ENCODE measurements around the gene SORCS2. TPM values are rescaled to one million over a fixed set of nuclear protein-coding genes. Genes with fewer than 3 reads are reported as not detected.

The SORCS2 gene
- total RNA-seq, 4 donors from 2014 or later = 2.0 to 7.4 (median 3.6) TPM

GRCh38 chr4:7151668-7152227 is 40.6 kb upstream of the SORCS2 start:
- WGBS, 2 donors (ENCODE audit: low coverage in 1 of 2) = 52 to 82% methylated on average over 6 to 9 of the region's 13 CpGs
- Histone ChIP-seq H3K27me3 (peaks cover 2% of the 10 kb centered on the region), H3K27ac (no peak overlapping the region), H3K36me3 (no peaks in the 10 kb centered on the region), H3K4me3 (no peak overlapping the region), H3K9me3 (no peaks in the 10 kb centered on the region), H3K4me1 (peaks cover 0 to 14% (median 6%) of the 10 kb centered on the region in 3 donors)
- no peak for TF ChIP-seq CTCF (IDR thresholded peaks at IDR 0.05)
- TF ChIP-seq EP300 (IDR thresholded peaks at IDR 0.05) = no peak
- no peak for TF ChIP-seq POLR2A (IDR thresholded peaks at IDR 0.05)
- TF ChIP-seq POLR2AphosphoS5 (IDR thresholded peaks at IDR 0.05) = no peak
- ATAC-seq = no peak

DNA sequence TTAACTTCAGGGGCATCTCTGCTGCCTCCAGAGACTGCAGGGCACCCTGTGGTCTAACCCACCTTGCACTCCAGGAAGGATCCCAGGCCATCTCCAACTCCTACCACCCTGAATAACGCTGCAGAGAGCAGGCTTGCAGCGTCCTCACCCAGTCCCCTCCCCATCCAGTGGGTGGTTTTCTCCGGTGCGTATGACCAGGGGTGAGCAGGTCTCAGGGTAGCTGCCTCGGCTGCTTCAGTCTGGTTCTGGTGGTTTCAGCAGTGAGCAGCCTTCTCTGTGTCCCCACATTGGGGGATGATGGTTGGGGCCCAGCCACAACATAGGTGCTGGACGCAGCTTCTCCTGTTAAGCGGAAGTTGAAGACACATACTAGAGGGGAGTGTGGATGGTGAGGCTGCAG is 38.6 kb upstream of the SORCS2 start:
- Histone ChIP-seq H3K9me3 (no peaks in the 10 kb centered on the region), H3K4me1 (peaks cover 0 to 19% (median 7%) of the 10 kb centered on the region in 3 donors), H3K27ac (no peak overlapping the region), H3K27me3 (no peaks in the 10 kb centered on the region), H3K4me3 (no peak overlapping the region), H3K36me3 (no peaks in the 10 kb centered on the region)
- TF ChIP-seq POLR2AphosphoS5 (IDR thresholded peaks at IDR 0.05) = no peak
- no peak for TF ChIP-seq POLR2A (IDR thresholded peaks at IDR 0.05)
- no peak for TF ChIP-seq CTCF (IDR thresholded peaks at IDR 0.05)
- ATAC-seq = no peak
- 100% methylated on average over 1 to 4 of the region's 7 CpGs for WGBS, 2 donors (ENCODE audit: low coverage in 1 of 2)

GRCh38 chr4:7154351-7154981 is 37.9 kb upstream of the SORCS2 start:
- TF ChIP-seq POLR2A (IDR thresholded peaks at IDR 0.05) (no peak), POLR2AphosphoS5 (IDR thresholded peaks at IDR 0.05) (no peak), CTCF (IDR thresholded peaks at IDR 0.05) (no peak), EP300 (IDR thresholded peaks at IDR 0.05) (no peak)
- H3K27ac ChIP-seq = no peak overlapping the region
- no peaks in the 10 kb centered on the region for H3K36me3 ChIP-seq
- no peaks in the 10 kb centered on the region for H3K27me3 ChIP-seq
- WGBS, 2 donors (ENCODE audit: low coverage in 1 of 2) = 60 to 97% methylated on average over 3 to 5 of the region's 18 CpGs
- H3K9me3 ChIP-seq = no peaks in the 10 kb centered on the region
- peaks cover 0 to 19% (median 7%) of the 10 kb centered on the region in 3 donors for H3K4me1 ChIP-seq
- H3K4me3 ChIP-seq = no peak overlapping the region
- ATAC-seq = no peak

DNA sequence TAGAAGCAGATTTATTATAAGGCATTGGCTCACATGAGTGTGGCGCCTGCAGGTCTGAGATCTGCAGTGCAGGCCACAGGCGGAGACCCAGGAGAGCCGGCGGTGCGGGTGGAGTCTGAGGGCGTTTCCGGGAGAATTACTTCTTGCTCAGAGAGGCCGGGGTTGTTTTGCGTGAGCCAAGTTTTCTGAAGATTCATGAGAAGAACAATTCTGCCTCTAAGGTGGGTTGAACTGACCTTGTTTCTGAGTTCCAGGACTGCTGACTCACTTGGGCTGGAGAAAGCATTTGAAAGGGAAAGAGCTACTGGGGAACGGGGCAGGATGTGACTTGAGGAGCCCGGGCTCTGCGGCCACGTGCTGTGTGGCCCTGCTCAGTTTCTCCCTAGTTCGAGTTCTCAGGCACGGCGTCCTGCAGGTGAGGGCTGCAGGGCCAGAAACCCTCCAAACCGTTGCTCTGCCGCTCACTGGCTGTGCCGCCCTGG is 36.7 kb upstream of the SORCS2 start:
- H3K9me3 ChIP-seq = no peaks in the 10 kb centered on the region
- H3K36me3 ChIP-seq = no peaks in the 10 kb centered on the region
- no peak overlapping the region for H3K4me3 ChIP-seq
- WGBS, 2 donors (ENCODE audit: low coverage in 1 of 2) = 70 to 73% methylated on average over 9 to 18 of the region's 19 CpGs
- TF ChIP-seq EP300 (IDR thresholded peaks at IDR 0.05) (no peak), CTCF (IDR thresholded peaks at IDR 0.05) (no peak), POLR2AphosphoS5 (IDR thresholded peaks at IDR 0.05) (no peak), POLR2A (IDR thresholded peaks at IDR 0.05) (no peak)
- H3K27me3 ChIP-seq = no peaks in the 10 kb centered on the region
- peak; percentile 59 for ATAC-seq
- peaks cover 0 to 19% (median 7%) of the 10 kb centered on the region in 3 donors for H3K4me1 ChIP-seq
- peak overlapping the region in 2 of 4 donors; percentile 3 to 35 for H3K27ac ChIP-seq

GRCh38 chr4:7156328-7156727 is 36.0 kb upstream of the SORCS2 start:
- WGBS, 2 donors (ENCODE audit: low coverage in 1 of 2) = 60 to 76% methylated on average over 7 to 12 of the region's 12 CpGs
- H3K27me3 ChIP-seq = no peaks in the 10 kb centered on the region
- no peaks in the 10 kb centered on the region for H3K9me3 ChIP-seq
- peaks cover 0 to 20% (median 7%) of the 10 kb centered on the region in 3 donors for H3K4me1 ChIP-seq
- ATAC-seq = peak; percentile 14
- peak overlapping the region in 1 of 4 donors; percentile 35 for H3K27ac ChIP-seq
- TF ChIP-seq CTCF (IDR thresholded peaks at IDR 0.05) (no peak), POLR2A (IDR thresholded peaks at IDR 0.05) (no peak), POLR2AphosphoS5 (IDR thresholded peaks at IDR 0.05) (no peak), EP300 (IDR thresholded peaks at IDR 0.05) (no peak)
- H3K4me3 ChIP-seq = no peak overlapping the region
- no peaks in the 10 kb centered on the region for H3K36me3 ChIP-seq
